ENCODE data around the gene IZUMO4.
"Not testable (repeated sequence)": the region's sequence is repeated elsewhere in the genome, so short reads cannot be mapped to it uniquely, and the experiment has no call there.

The IZUMO4 gene

GRCh38 chr19:2123682-2124387, 27.1 kb downstream of the IZUMO4 start:
- DNase-seq (ENCODE audit: low spot score), result peak; percentile 43

- DNase-seq (ENCODE audit: low spot score), result no peak
Measured at GRCh38 chr19:2126879-2127518, 30.3 kb downstream of the IZUMO4 start.

GRCh38 chr19:2127758-2128157, 31.0 kb downstream of the IZUMO4 start:
- DNase-seq (ENCODE audit: low spot score), result no peak

- not testable (repeated sequence) for DNase-seq (ENCODE audit: low spot score)
Measured at GRCh38 chr19:2128252-2128651, 31.5 kb downstream of the IZUMO4 start.

GRCh38 chr19:2129022-2129421, 32.3 kb downstream of the IZUMO4 start:
- no peak for DNase-seq (ENCODE audit: low spot score)

GRCh38 chr19:2129486-2129885, 32.8 kb downstream of the IZUMO4 start:
- DNase-seq (ENCODE audit: low spot score), result no peak

- no peak for DNase-seq (ENCODE audit: low spot score)
Measured at GRCh38 chr19:2129892-2130770, 33.4 kb downstream of the IZUMO4 start.

GRCh38 chr19:2131012-2131975, 34.6 kb downstream of the IZUMO4 start:
- not testable (repeated sequence) for DNase-seq (ENCODE audit: low spot score)

- no peak for DNase-seq (ENCODE audit: low spot score)
Measured at GRCh38 chr19:2132191-2132590, 35.5 kb downstream of the IZUMO4 start.

GRCh38 chr19:2132731-2133490, 36.2 kb downstream of the IZUMO4 start:
- DNase-seq (ENCODE audit: low spot score), result peak; percentile 41

- DNase-seq (ENCODE audit: low spot score), result no peak
Measured at GRCh38 chr19:2135474-2136402, 39.0 kb downstream of the IZUMO4 start.

GRCh38 chr19:2136796-2137195, 40.1 kb downstream of the IZUMO4 start:
- no peak for DNase-seq (ENCODE audit: low spot score)

- DNase-seq (ENCODE audit: low spot score), result no peak
Measured at GRCh38 chr19:2138061-2138728, 41.5 kb downstream of the IZUMO4 start.

- no peak for DNase-seq (ENCODE audit: low spot score)
Measured at GRCh38 chr19:2139385-2140137, 42.8 kb downstream of the IZUMO4 start.

GRCh38 chr19:2140138-2140569, 43.4 kb downstream of the IZUMO4 start:
- DNase-seq (ENCODE audit: low spot score), result no peak

GRCh38 chr19:2142173-2142829, 45.6 kb downstream of the IZUMO4 start:
- DNase-seq (ENCODE audit: low spot score), result no peak

- no peak for DNase-seq (ENCODE audit: low spot score)
Measured at GRCh38 chr19:2144190-2144589, 47.5 kb downstream of the IZUMO4 start.

- DNase-seq (ENCODE audit: low spot score), result no peak
Measured at GRCh38 chr19:2145831-2146241, 49.1 kb downstream of the IZUMO4 start.

All from AG20443 (cell line).